ENCODE results near the gene SLC1A2.

Gene SLC1A2

DNA sequence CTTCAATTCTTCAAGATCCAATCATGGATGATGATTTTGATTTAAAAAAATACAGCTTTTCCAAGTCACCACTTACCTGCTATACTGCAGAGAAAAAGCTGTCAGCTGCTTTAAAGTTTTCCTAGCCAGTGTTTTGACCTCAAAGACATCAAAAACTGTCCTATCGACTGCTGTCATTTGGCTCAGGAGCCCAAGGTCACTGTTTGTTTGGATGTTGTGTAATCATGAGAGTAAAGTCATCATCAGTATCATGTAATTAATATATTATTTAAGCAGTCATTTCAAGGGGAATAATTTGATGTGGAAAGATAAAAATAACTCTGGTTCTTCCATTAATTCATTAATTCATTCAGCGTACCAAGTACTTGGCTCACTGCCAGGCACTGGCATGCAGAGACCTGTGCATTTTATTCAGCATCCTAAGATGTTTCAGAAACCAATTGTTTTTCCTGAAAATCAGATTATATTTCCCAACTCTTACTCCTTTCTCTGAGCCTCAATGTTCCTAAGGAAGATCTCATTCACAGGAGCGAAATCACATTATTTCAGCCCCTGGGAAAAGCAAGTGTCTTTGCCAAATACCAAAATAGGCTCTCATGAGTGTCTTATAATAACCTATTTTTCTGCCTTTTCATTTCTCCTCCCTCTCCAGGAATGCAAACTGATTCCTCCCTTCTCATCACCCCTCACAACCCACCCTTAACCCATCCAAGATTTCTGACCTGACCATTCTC is 59.9 kb downstream of the SLC1A2 start:
- Histone ChIP-seq H3K4me3 (ENCODE audit: low read length) (no peak overlapping the region), H3K27me3 (ENCODE audit: control insufficient read depth, insufficient read depth, low read length) (no peaks in the 10 kb centered on the region), H3K4me1 (ENCODE audit: control insufficient read depth, insufficient read depth, low read length) (peaks cover 34% of the 10 kb centered on the region), H3K36me3 (ENCODE audit: insufficient read depth, low read length) (no peaks in the 10 kb centered on the region), H3K4me2 (ENCODE audit: low read length) (no peak overlapping the region), H3K9ac (ENCODE audit: low read depth, low read length) (no peak overlapping the region), H3K9me3 (replicated peaks; ENCODE audit: low read length) (no peaks in the 10 kb centered on the region)

DNA sequence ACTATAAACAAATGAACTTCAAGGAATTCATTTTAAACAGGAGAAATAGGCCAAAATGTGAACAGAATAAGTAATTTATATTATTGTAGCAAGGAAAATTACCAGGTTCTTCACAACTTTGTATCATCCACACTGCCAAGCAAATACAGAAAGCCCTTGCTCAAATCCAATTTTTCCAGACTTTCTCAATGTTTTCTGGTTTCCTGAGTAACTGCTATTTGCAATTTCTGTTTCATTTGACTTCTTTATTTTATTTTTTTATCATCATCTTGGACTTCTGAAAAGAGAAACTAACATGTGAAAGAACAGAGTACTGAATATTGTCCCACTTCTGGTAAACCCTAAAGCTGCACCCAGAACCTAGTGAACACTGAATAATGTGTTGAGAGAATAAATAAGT is 61.0 kb downstream of the SLC1A2 start:
- H3K4me1 ChIP-seq (ENCODE audit: control insufficient read depth, insufficient read depth, low read length), result peaks cover 25% of the 10 kb centered on the region
- no peak overlapping the region for H3K9ac ChIP-seq (ENCODE audit: low read depth, low read length)
- H3K4me3 ChIP-seq (ENCODE audit: low read length), result no peak overlapping the region
- H3K27me3 ChIP-seq (ENCODE audit: control insufficient read depth, insufficient read depth, low read length), result no peaks in the 10 kb centered on the region
- H3K36me3 ChIP-seq (ENCODE audit: insufficient read depth, low read length), result no peaks in the 10 kb centered on the region
- no peaks in the 10 kb centered on the region for H3K9me3 ChIP-seq (replicated peaks; ENCODE audit: low read length)
- no peak overlapping the region for H3K4me2 ChIP-seq (ENCODE audit: low read length)

DNA sequence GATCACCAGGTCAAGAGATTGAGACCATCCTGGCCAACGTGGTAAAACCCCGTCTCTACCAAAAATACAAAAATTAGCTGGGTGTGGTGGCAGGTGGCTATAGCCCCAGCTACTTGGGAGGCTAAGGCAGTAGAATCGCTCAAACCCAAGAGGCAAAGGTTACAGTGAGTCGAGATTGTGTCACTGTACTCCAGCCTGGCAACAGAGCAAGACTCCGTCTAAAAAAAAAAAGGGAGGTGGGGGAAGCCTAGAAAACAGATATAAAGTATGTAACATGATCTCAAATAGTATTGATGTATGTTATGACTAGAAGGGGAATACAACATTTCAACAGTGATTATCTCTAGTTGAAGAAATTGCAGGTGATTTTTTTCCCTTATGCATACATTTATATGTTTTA is 61.4 kb downstream of the SLC1A2 start:
- no peak overlapping the region for H3K9ac ChIP-seq (ENCODE audit: low read depth, low read length)

DNA sequence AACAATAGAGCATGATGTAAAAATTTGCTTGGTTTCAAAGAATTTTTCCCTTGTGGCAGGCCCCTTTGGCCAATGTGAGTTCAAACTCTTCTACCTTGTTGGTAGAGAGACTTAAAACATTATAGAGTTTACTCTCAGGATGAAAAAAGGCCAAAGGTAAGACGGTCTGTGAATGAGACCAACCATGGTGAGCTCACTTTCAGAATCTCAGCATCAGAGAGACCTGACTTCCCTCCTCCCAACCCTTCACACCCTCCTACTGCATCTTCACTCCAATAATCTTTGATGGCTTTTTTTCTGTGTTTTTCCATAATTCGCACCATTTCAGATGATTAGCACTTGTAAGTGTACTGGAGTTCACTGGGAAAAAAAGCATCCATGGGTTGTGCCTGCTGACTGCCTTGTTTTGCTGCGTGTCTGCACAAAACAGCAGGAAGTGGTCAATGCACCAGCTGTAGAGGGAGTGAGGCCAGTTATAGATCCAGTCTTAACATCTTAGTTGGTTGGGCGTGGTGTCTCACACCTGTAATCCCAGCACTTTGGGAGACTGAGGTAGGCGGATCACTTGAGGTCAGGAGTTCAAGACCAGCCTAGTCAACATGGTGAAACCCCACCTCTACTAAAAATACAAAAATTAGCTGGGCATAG is 64.1 kb downstream of the SLC1A2 start:
- Histone ChIP-seq H3K36me3 (ENCODE audit: insufficient read depth, low read length) (no peaks in the 10 kb centered on the region), H3K9ac (ENCODE audit: low read depth, low read length) (no peak overlapping the region), H3K27me3 (ENCODE audit: control insufficient read depth, insufficient read depth, low read length) (no peaks in the 10 kb centered on the region), H3K4me1 (ENCODE audit: control insufficient read depth, insufficient read depth, low read length) (peaks cover 38% of the 10 kb centered on the region), H3K9me3 (replicated peaks; ENCODE audit: low read length) (no peaks in the 10 kb centered on the region), H3K4me2 (ENCODE audit: low read length) (no peak overlapping the region), H3K4me3 (ENCODE audit: low read length) (no peak overlapping the region)

More for the DNA sequence above, 61.4 kb downstream of the SLC1A2 start:
- no peak overlapping the region for H3K4me3 ChIP-seq (ENCODE audit: low read length)
- no peaks in the 10 kb centered on the region for H3K27me3 ChIP-seq (ENCODE audit: control insufficient read depth, insufficient read depth, low read length)
- peaks cover 20% of the 10 kb centered on the region for H3K4me1 ChIP-seq (ENCODE audit: control insufficient read depth, insufficient read depth, low read length)
- H3K4me2 ChIP-seq (ENCODE audit: low read length), result no peak overlapping the region
- no peaks in the 10 kb centered on the region for H3K36me3 ChIP-seq (ENCODE audit: insufficient read depth, low read length)
- no peaks in the 10 kb centered on the region for H3K9me3 ChIP-seq (replicated peaks; ENCODE audit: low read length)

DNA sequence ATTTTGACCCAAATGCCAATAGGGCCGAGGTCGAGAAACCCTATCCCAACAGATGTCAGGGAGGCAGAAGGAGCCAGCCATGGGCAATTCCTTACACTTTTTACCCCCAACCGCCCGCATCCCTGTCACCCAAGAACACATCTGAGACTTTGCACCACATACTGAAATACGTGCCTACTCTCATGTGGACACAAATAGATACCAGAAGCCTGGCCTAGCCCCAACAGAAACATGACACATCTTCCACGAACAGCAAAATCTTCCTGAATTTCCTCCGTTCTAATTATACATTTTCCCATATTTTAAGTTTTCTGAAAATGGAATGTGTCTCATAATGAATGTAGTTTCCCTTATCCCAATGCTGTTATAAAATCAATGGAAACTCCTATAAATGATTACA is 64.7 kb downstream of the SLC1A2 start:
- no peak overlapping the region for H3K9ac ChIP-seq (ENCODE audit: low read depth, low read length)
- H3K4me1 ChIP-seq (ENCODE audit: control insufficient read depth, insufficient read depth, low read length), result peaks cover 38% of the 10 kb centered on the region
- no peak overlapping the region for H3K4me2 ChIP-seq (ENCODE audit: low read length)
- H3K9me3 ChIP-seq (replicated peaks; ENCODE audit: low read length), result no peaks in the 10 kb centered on the region
- no peak overlapping the region for H3K4me3 ChIP-seq (ENCODE audit: low read length)
- H3K27me3 ChIP-seq (ENCODE audit: control insufficient read depth, insufficient read depth, low read length), result no peaks in the 10 kb centered on the region
- no peaks in the 10 kb centered on the region for H3K36me3 ChIP-seq (ENCODE audit: insufficient read depth, low read length)

DNA sequence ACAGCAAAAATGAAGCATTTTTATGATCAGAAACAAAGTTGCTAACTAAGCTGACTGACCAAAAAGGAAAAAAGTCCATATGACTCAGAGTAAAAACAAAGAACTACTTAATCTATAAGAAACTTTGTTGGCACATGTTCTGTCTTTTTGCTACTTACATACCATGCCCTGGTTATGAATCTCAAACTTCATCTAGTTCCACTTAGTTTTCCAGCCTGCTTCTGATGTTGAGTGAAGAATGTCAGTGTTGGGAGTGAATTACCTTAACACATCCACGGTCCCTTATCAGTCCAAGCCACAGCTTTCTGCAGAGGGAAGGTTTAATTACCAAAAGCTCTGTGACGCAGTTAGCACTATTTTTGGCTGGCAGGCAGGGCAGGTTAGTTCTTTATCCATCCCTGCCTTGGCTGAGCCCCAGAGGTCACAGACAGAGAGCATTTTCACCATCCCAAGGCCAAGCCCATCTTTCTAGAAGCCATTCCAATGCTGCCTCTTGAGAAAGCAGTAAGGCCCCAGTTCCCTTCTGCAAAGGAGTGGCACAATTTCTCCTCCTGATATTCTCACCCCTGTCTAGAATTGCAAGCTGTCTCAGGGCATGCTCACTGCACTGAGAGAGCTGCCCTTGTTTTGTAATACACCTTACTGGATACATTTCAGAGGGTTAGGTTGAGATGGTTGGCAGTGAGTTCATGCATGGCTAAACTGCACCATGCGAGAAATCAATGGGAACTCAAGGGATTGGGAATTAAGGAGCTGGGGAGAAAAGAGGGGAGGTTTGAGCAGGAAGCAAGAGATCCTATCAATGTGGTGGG is 67.1 kb downstream of the SLC1A2 start:
- H3K4me3 ChIP-seq (ENCODE audit: low read length), result no peak overlapping the region
- H3K36me3 ChIP-seq (ENCODE audit: insufficient read depth, low read length), result no peaks in the 10 kb centered on the region
- peak overlapping the region; percentile 49 for H3K4me2 ChIP-seq (ENCODE audit: low read length)
- H3K27me3 ChIP-seq (ENCODE audit: control insufficient read depth, insufficient read depth, low read length), result no peaks in the 10 kb centered on the region
- H3K9me3 ChIP-seq (replicated peaks; ENCODE audit: low read length), result no peaks in the 10 kb centered on the region
- peaks cover 27% of the 10 kb centered on the region for H3K4me1 ChIP-seq (ENCODE audit: control insufficient read depth, insufficient read depth, low read length)
- no peak overlapping the region for H3K9ac ChIP-seq (ENCODE audit: low read depth, low read length)

DNA sequence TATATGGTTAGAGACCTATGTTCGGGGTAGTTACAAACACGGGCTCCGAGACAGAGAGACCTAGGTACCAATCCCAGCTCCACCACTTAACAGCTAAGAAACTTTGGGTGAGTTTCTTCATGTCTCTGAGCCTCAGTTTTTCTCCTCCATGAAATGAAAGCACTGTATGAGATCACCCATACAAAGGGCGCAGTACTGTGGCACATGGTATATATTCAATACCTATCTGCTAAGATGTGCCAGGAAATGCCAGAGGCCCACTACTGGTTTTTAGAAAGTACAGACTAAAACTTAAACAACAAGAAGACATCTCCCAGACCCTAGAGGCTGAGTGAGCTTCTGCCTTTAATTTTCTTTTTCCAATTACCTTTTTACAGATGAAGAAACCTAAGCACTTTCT is 69.5 kb downstream of the SLC1A2 start:
- H3K4me1 ChIP-seq (ENCODE audit: control insufficient read depth, insufficient read depth, low read length), result peaks cover 23% of the 10 kb centered on the region
- H3K9me3 ChIP-seq (replicated peaks; ENCODE audit: low read length), result no peaks in the 10 kb centered on the region
- no peaks in the 10 kb centered on the region for H3K27me3 ChIP-seq (ENCODE audit: control insufficient read depth, insufficient read depth, low read length)
- no peaks in the 10 kb centered on the region for H3K36me3 ChIP-seq (ENCODE audit: insufficient read depth, low read length)
- no peak overlapping the region for H3K4me3 ChIP-seq (ENCODE audit: low read length)
- no peak overlapping the region for H3K9ac ChIP-seq (ENCODE audit: low read depth, low read length)
- H3K4me2 ChIP-seq (ENCODE audit: low read length), result no peak overlapping the region

DNA sequence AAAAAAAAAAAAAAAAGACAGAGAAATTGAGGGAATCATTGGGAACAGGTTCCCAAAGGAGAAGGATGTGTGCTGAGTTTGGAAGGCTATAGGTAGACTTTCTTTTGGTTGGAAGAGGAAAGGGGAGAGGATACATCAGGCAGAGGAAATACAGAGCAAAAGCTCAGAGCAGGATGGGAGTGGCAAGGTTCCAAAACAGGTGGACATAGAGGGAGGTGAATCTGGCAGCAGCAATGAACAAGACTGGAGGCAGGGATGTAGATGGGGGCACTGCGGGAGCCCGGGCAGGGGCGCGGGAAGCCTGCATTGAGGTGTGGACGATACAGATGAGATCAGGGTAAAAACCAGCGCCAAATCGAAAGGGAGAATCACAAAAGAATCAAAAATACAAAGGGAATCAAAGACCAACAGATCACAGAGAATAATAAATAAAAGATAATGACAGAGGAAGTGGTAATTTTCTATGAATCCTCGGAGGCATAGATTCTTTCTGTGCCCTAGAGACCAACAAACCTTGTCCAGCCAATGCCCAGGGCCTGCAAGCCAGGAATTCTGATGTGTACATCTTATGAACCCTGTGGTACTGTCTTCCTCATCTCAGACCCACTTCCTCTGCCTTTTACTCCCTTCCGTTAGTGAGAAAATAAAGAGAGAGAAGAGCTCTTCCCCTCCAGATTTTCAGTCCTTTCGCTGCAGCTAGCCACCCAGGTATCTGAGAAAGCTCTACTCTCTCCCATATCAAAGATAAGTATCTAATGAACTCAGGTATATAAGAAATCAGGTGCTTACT is 70.3 kb downstream of the SLC1A2 start:
- Histone ChIP-seq H3K9ac (ENCODE audit: low read depth, low read length) (no peak overlapping the region), H3K36me3 (ENCODE audit: insufficient read depth, low read length) (no peaks in the 10 kb centered on the region), H3K4me3 (ENCODE audit: low read length) (no peak overlapping the region), H3K27me3 (ENCODE audit: control insufficient read depth, insufficient read depth, low read length) (no peaks in the 10 kb centered on the region), H3K9me3 (replicated peaks; ENCODE audit: low read length) (no peaks in the 10 kb centered on the region), H3K4me2 (ENCODE audit: low read length) (no peak overlapping the region), H3K4me1 (ENCODE audit: control insufficient read depth, insufficient read depth, low read length) (peaks cover 18% of the 10 kb centered on the region)

DNA sequence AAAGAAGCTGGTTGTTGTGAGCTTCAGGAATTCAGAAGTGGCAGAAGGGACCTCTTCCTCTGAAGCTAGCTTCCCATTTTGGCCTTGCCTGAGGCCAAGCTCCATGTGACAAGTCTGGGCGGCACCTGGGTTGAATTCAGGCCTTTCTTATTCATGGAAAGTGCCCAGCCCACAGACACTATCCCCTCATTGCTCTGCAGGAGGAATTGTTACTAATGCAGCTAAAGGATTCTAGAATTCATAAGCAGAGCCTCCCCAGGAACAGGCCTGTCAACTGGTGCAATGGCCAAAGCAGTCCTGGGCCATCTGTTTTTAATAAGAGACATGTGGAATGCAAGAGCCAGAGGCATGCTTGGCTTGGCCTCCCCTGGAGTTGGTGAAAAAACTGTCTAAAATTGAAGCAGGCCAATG is 71.4 kb downstream of the SLC1A2 start:
- H3K4me1 ChIP-seq (ENCODE audit: control insufficient read depth, insufficient read depth, low read length), result peaks cover 18% of the 10 kb centered on the region
- no peak overlapping the region for H3K4me3 ChIP-seq (ENCODE audit: low read length)
- H3K36me3 ChIP-seq (ENCODE audit: insufficient read depth, low read length), result no peaks in the 10 kb centered on the region
- no peaks in the 10 kb centered on the region for H3K9me3 ChIP-seq (replicated peaks; ENCODE audit: low read length)
- no peak overlapping the region for H3K4me2 ChIP-seq (ENCODE audit: low read length)
- H3K9ac ChIP-seq (ENCODE audit: low read depth, low read length), result no peak overlapping the region
- no peaks in the 10 kb centered on the region for H3K27me3 ChIP-seq (ENCODE audit: control insufficient read depth, insufficient read depth, low read length)

DNA sequence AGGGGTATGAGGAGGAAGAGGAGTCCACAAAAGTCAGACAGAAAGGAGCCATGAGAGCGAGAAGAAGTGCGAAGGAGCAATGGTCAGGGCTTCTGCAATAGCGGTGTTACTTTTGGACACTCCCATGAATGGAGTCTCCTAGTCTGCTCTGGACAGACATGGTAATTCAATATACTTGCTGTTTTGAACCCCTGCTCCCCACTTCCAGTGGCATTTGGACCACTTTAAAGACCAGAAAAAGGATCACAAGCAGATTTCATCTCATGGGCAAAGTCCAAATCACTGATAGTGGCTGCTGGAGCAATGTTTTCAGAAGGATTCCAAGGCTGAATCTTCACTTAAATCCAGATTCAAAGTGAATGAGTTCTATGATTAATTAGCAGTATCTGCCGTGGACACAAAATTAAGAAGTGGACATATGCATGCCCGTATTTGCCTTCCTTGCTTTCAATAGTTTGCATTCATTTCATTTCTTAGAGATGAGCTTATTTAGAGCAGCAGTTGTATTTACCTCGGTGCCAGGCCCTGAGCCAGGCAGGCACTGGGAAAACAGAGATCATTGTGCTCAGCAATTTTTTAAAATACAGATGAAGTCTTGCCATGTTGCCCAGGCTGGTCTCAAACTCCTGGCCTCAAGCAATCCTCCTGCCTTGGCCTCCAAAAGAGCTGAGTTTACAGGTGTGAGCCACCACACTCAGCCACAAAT is 72.0 kb downstream of the SLC1A2 start:
- H3K9me3 ChIP-seq (replicated peaks; ENCODE audit: low read length), result no peaks in the 10 kb centered on the region
- H3K27me3 ChIP-seq (ENCODE audit: control insufficient read depth, insufficient read depth, low read length), result no peaks in the 10 kb centered on the region
- peaks cover 13% of the 10 kb centered on the region for H3K4me1 ChIP-seq (ENCODE audit: control insufficient read depth, insufficient read depth, low read length)
- H3K4me2 ChIP-seq (ENCODE audit: low read length), result no peak overlapping the region
- no peak overlapping the region for H3K9ac ChIP-seq (ENCODE audit: low read depth, low read length)
- H3K4me3 ChIP-seq (ENCODE audit: low read length), result no peak overlapping the region
- H3K36me3 ChIP-seq (ENCODE audit: insufficient read depth, low read length), result no peaks in the 10 kb centered on the region
